ENCODE data around the gene RBFOX2.

DNA sequence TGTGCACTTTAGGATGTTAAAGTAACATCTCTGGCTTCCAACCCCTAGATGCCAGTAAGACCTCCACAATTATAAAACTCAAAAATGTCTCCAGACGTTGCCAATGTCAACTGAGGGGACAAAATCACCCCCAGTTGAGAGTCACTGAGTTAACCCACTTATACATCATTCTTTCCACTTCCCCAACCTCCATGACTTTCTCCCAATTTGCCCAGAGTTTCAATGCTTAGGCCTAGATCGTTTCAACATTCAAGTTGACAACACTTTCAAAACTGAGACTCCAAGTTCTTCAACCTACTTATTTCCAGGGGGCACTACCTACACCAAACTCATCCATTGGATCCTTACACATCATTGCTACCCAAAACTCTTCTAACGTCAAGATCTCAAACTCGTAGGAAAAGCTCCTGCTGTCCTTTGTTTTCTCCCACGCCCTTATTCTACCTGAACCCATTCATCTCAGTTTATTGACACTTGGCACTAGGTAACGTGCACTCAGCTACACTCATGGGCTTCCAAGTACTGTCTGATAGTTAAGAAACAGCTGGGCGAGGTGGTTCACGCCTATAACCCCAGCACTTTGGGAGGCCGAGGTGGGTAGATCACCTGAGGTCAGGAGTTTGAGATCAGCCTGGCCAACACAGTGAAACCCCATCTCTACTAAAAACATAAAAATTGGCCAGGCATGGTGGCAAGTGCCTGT is 24.5 kb downstream of the RBFOX2 start:
- TF ChIP-seq, protein P1, sequence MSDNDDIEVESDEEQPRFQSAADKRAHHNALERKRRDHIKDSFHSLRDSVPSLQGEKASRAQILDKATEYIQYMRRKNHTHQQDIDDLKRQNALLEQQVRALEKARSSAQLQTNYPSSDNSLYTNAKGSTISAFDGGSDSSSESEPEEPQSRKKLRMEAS (IDR thresholded peaks at IDR 0.05), result no peak
- TF ChIP-seq CREB1 (IDR thresholded peaks at IDR 0.05; ENCODE audit: low read depth), result no peak
- TF ChIP-seq EP300 (IDR thresholded peaks at IDR 0.05; ENCODE audit: borderline replicate concordance), result no peak
- TF ChIP-seq ZBTB7A (IDR thresholded peaks at IDR 0.05; ENCODE audit: low read depth), result no peak
- no peak for TF ChIP-seq TAF1 (IDR thresholded peaks at IDR 0.05; ENCODE audit: low read depth)
- TF ChIP-seq TCF12 (IDR thresholded peaks at IDR 0.05; ENCODE audit: low read depth), result no peak
- TF ChIP-seq CEBPB (IDR thresholded peaks at IDR 0.05), result no peak
- TF ChIP-seq REST (IDR thresholded peaks at IDR 0.05; ENCODE audit: low read depth), result no peak
- TF ChIP-seq RAD21 (IDR thresholded peaks at IDR 0.05; ENCODE audit: low read depth), result no peak
- TF ChIP-seq, protein P2, sequence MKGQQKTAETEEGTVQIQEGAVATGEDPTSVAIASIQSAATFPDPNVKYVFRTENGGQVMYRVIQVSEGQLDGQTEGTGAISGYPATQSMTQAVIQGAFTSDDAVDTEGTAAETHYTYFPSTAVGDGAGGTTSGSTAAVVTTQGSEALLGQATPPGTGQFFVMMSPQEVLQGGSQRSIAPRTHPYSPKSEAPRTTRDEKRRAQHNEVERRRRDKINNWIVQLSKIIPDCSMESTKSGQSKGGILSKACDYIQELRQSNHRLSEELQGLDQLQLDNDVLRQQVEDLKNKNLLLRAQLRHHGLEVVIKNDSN (IDR thresholded peaks at IDR 0.05), result no peak
- TF ChIP-seq FOXM1 (IDR thresholded peaks at IDR 0.05; ENCODE audit: borderline replicate concordance, low read depth), result no peak

All from Ishikawa (cell line).